ENCODE results near the gene HNRNPA2B1. TPM values are rescaled to one million over a fixed set of nuclear protein-coding genes. Genes with fewer than 3 reads are reported as not detected.

Gene HNRNPA2B1
- total RNA-seq, 1 experiment from 2014 or later = 1,137 TPM

DNA sequence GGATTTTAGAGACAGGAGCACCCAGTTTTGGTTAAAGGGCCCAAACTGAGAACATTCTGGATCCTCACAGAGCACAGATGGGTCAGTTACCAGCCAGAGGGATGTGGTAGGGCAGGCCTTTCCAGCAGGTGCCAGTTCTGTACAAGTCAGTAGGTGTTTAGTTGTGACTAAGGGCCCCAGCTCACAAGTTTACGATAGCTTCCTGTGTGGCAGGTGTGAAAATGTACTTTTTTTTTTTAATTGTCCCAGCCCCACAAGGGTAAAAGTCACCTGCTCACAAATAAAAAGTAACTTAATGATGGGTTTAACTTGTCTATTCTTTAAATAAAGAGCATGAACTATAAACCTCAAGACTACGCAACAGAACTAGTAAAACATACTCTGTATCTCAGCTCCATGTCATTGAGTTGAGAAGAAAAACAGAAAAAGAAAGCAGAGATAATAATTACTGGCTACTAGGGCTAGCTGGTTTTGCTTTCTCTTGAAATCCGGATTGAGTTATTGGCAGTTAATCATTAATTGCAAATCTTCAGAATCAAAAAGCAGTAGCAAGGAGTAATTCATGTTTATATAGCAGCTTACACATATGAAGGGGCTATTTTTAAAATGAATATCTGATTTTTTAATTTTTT is 33.1 kb downstream of the HNRNPA2B1 start:
- no peak for DNase-seq
- Histone ChIP-seq H2BK15ac (ENCODE audit: low read depth, low read length) (no peak overlapping the region), H3K27ac (ENCODE audit: insufficient read length, low read depth, low read length) (no peak overlapping the region), H3K79me2 (ENCODE audit: insufficient read depth, low read length) (peaks cover 44% of the 10 kb centered on the region), H4K91ac (ENCODE audit: insufficient read length, low read depth, low read length) (no peak overlapping the region), H2BK12ac (ENCODE audit: insufficient read length, low read depth, low read length) (no peak overlapping the region), H2AFZ (ENCODE audit: low read length) (no peak overlapping the region), H3K27me3 (ENCODE audit: insufficient read depth, low read length) (no peaks in the 10 kb centered on the region), H3K4me1 (ENCODE audit: insufficient read depth, low read length) (peaks cover 10% of the 10 kb centered on the region), H3K79me1 (ENCODE audit: insufficient read depth, low read depth, low read length, poor library complexity, severe bottlenecking) (peaks cover 14% of the 10 kb centered on the region), H4K5ac (ENCODE audit: insufficient read length, low read depth, low read length) (no peak overlapping the region), H2BK5ac (ENCODE audit: insufficient read length, low read length) (no peak overlapping the region), H3K9me3 (ENCODE audit: control insufficient read depth, low read depth, low read length) (no peaks in the 10 kb centered on the region), H3K4ac (ENCODE audit: low read depth, low read length) (no peak overlapping the region), H4K20me1 (ENCODE audit: control insufficient read depth, insufficient read depth, insufficient read length) (no peaks in the 10 kb centered on the region), H3T11ph (ENCODE audit: low read length) (no peak overlapping the region), H3K9ac (ENCODE audit: extremely low read depth, insufficient read length, low read length) (no peak overlapping the region), H3K23me2 (ENCODE audit: insufficient read length, low read depth, low read length, poor library complexity, severe bottlenecking) (no peaks in the 10 kb centered on the region), H3K18ac (ENCODE audit: insufficient read length, low read depth, low read length) (no peak overlapping the region), H2BK120ac (ENCODE audit: low read depth, low read length, poor library complexity, severe bottlenecking) (no peak overlapping the region), H2BK20ac (ENCODE audit: low read depth, low read length, poor library complexity, severe bottlenecking) (no peak overlapping the region), H3K23ac (ENCODE audit: insufficient read length, low read depth, low read length) (no peak overlapping the region), H3K14ac (ENCODE audit: insufficient read depth, low read length) (no peak overlapping the region), H2AK5ac (ENCODE audit: insufficient read length, low read length) (no peak overlapping the region), H3K56ac (ENCODE audit: insufficient read length, low read depth, low read length) (no peak overlapping the region), H3K4me2 (ENCODE audit: insufficient read depth, insufficient read length, low read length) (no peak overlapping the region), H4K8ac (replicated peaks; ENCODE audit: insufficient read length, low read depth, low read length) (no peak overlapping the region)
- H3K27ac Mint-ChIP-seq = peak overlapping the region in 1 of 3 experiments; percentile 65; a peak in 2 of 7 replicates
- H3K4me3 Mint-ChIP-seq = no peak overlapping the region
- H3K27me3 Mint-ChIP-seq (ENCODE audit: low read depth) = no peaks in the 10 kb centered on the region
- peaks cover 19 to 27% of the 10 kb centered on the region in 2 experiments for H3K4me1 Mint-ChIP-seq
- no CpG with 5 or more reads among the region's 3 CpGs for WGBS (ENCODE audit: extremely low coverage, insufficient read length, low lambda C conversion rate)
- H3K36me3 Mint-ChIP-seq (ENCODE audit: insufficient read depth in 1 of 3, low read depth in 3 of 3) = peaks cover 14 to 49% (median 28%) of the 10 kb centered on the region in 3 experiments; a peak in 6 of 7 replicates
- TF ChIP-seq, protein P1, sequence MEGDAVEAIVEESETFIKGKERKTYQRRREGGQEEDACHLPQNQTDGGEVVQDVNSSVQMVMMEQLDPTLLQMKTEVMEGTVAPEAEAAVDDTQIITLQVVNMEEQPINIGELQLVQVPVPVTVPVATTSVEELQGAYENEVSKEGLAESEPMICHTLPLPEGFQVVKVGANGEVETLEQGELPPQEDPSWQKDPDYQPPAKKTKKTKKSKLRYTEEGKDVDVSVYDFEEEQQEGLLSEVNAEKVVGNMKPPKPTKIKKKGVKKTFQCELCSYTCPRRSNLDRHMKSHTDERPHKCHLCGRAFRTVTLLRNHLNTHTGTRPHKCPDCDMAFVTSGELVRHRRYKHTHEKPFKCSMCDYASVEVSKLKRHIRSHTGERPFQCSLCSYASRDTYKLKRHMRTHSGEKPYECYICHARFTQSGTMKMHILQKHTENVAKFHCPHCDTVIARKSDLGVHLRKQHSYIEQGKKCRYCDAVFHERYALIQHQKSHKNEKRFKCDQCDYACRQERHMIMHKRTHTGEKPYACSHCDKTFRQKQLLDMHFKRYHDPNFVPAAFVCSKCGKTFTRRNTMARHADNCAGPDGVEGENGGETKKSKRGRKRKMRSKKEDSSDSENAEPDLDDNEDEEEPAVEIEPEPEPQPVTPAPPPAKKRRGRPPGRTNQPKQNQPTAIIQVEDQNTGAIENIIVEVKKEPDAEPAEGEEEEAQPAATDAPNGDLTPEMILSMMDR (conservative IDR thresholded peaks at IDR 0.05) = no peak
- H3K9me3 Mint-ChIP-seq = peaks cover 0 to 9% of the 10 kb centered on the region in 2 experiments; a peak in 4 of 5 replicates
